ENCODE data around the gene KLHL22. TPM values are rescaled to one million over a fixed set of nuclear protein-coding genes. Genes with fewer than 3 reads are reported as not detected.

KLHL22 gene
- total and polyA plus RNA-seq, 2 of the 8 experiments (the other 6 are each of a cell fraction or from before 2014, with no cell fraction given): 9.4 to 16.2 TPM

GRCh38 chr22:20402960-20403778 is 92.4 kb downstream of the KLHL22 start:
- no peak overlapping the region for H2BK5ac ChIP-seq (ENCODE audit: low read depth, low read length)
- H3K4me1 ChIP-seq (replicated peaks in 1 of 4; ENCODE audit: control insufficient read depth in 3 of 4, insufficient read depth in 4 of 4, low read length in 3 of 4): no peaks in the 10 kb centered on the region
- H4K8ac ChIP-seq (ENCODE audit: extremely low read depth, insufficient read depth, low read length): no peak overlapping the region
- no peak overlapping the region for H3K9ac ChIP-seq (replicated peaks in 1 of 4; ENCODE audit: extremely low read depth in 1 of 4, low read depth in 3 of 4, low read length in 3 of 4)
- H2AFZ ChIP-seq (ENCODE audit: low read length): no peak overlapping the region
- H3K23ac ChIP-seq (ENCODE audit: insufficient read length): no peak overlapping the region
- no peak overlapping the region for H3K4me2 ChIP-seq (ENCODE audit: insufficient read depth in 1 of 2, low read depth in 2 of 2, low read length in 2 of 2)
- POLR2A ChIA-PET (ENCODE audit: partially characterized antibody): interaction anchor here (1.3 kb wide), 1 partner anchor 21 kb away, joined by 3 read pairs; no protein-coding TSS in a partner anchor
- no peak overlapping the region for H3K4me3 ChIP-seq (ENCODE audit: extremely low read depth in 1 of 4, insufficient read depth in 2 of 4, low read depth in 3 of 4, low read length in 4 of 4)
- no peak overlapping the region for H4K91ac ChIP-seq (replicated peaks; ENCODE audit: insufficient read length, low read length)
- H3K79me1 ChIP-seq (ENCODE audit: low read depth, low read length): peaks cover 8% of the 10 kb centered on the region
- 93% methylated on average over 7 of the region's 9 CpGs; no CpG with 5 or more reads in 1 of the 2 experiments for WGBS, 2 experiments (ENCODE audit: extremely low coverage in 1 of 2, insufficient coverage in 1 of 2, insufficient read length in 1 of 2, insufficient replicate concordance in 2 of 2, low coverage in 1 of 2, low lambda C conversion rate in 2 of 2, missing lambda C conversion rate in 1 of 2)
- peaks cover 0 to 18% of the 10 kb centered on the region in 2 experiments; a peak in 3 of 4 replicates for H3K79me2 ChIP-seq (ENCODE audit: control insufficient read depth in 1 of 2, insufficient read depth in 2 of 2, low read length in 2 of 2)
- H3K27me3 ChIP-seq (replicated peaks in 1 of 4; ENCODE audit: control insufficient read depth in 3 of 4, extremely low read depth in 1 of 4, insufficient read depth in 3 of 4, low read length in 3 of 4): no peaks in the 10 kb centered on the region
- DNase-seq (ENCODE audit: low read depth in 1 of 2, low spot score in 2 of 2) (no peak), FAIRE-seq (no peak)
- H3K56ac ChIP-seq (replicated peaks; ENCODE audit: insufficient read length, low read depth, low read length): no peak overlapping the region
- H3K14ac ChIP-seq (ENCODE audit: insufficient read length): no peak overlapping the region
- H3K18ac ChIP-seq (ENCODE audit: extremely low read depth, low read length): no peak overlapping the region
- H3K9me3 ChIP-seq (ENCODE audit: insufficient read depth in 2 of 2, low read depth in 1 of 2, low read length in 1 of 2): no peaks in the 10 kb centered on the region
- H3K4ac ChIP-seq (replicated peaks; ENCODE audit: insufficient read length, low read depth, low read length): no peak overlapping the region
- H3K23me2 ChIP-seq (ENCODE audit: low read depth, low read length): no peaks in the 10 kb centered on the region
- H3K27ac ChIP-seq (ENCODE audit: low read depth, low read length): no peak overlapping the region; the same call in 1 of the 2 replicates
- no peak overlapping the region for H2BK12ac ChIP-seq (ENCODE audit: low read depth, low read length)
- H2BK120ac ChIP-seq (replicated peaks; ENCODE audit: low read depth, low read length): no peak overlapping the region
- no peak overlapping the region for H2BK20ac ChIP-seq (ENCODE audit: low read length)
- CTCF ChIA-PET (ENCODE audit: partially characterized antibody): interaction anchor here (0.6 to 1.5 kb wide), 5 partner anchors 8 to 364 kb away, joined by 3 to 4 read pairs (median 3); no protein-coding TSS in a partner anchor
- H2AK5ac ChIP-seq (ENCODE audit: low read depth, low read length): no peak overlapping the region
- H2BK15ac ChIP-seq (ENCODE audit: low read length): no peak overlapping the region
- H4K20me1 ChIP-seq (replicated peaks in 1 of 2; ENCODE audit: control insufficient read depth in 1 of 2, insufficient read depth in 2 of 2, low read length in 2 of 2): peaks cover 0 to 25% of the 10 kb centered on the region in 2 experiments
- no peak overlapping the region for H4K5ac ChIP-seq (ENCODE audit: insufficient read length, low read depth, low read length)
- H3K36me3 ChIP-seq (ENCODE audit: control insufficient read depth in 2 of 4, insufficient read depth in 4 of 4, low read length in 3 of 4): peaks cover 0 to 20% (median 10%) of the 10 kb centered on the region in 4 experiments; a peak in 5 of 8 replicates
- no peak for TF ChIP-seq YY1 (IDR thresholded peaks at IDR 0.05; ENCODE audit: low read depth, low read length)
- no peak for TF ChIP-seq SUZ12 (IDR thresholded peaks at IDR 0.05; ENCODE audit: low read length)
- no peak for TF ChIP-seq RXRA (IDR thresholded peaks at IDR 0.05; ENCODE audit: insufficient read depth, low read depth, low read length)
- no peak for TF ChIP-seq BRCA1 (IDR thresholded peaks at IDR 0.05; ENCODE audit: low read depth, low read length)
- TF ChIP-seq TAF1 (IDR thresholded peaks at IDR 0.05; ENCODE audit: low read depth, low read length): no peak
- no peak for TF ChIP-seq POU5F1 (IDR thresholded peaks at IDR 0.05; ENCODE audit: low read depth, low read length)
- no peak for TF ChIP-seq TAF7 (optimal IDR thresholded peaks at IDR 0.05; ENCODE audit: borderline replicate concordance, low read depth, low read length)
- no peak for TF ChIP-seq MAX (IDR thresholded peaks at IDR 0.05)
- no peak for TF ChIP-seq NRF1 (IDR thresholded peaks at IDR 0.05; ENCODE audit: low read depth, low read length)
- TF ChIP-seq CBX8 (IDR thresholded peaks at IDR 0.05; ENCODE audit: borderline replicate concordance, low read depth, low read length): no peak
- no peak for TF ChIP-seq JUN (IDR thresholded peaks at IDR 0.05; ENCODE audit: low read depth, low read length)
- TF ChIP-seq NANOG (IDR thresholded peaks at IDR 0.05; ENCODE audit: insufficient read depth, low read depth, low read length, poor library complexity, severe bottlenecking): no peak
- TF ChIP-seq TBP (IDR thresholded peaks at IDR 0.05; ENCODE audit: low read depth, low read length): no peak

All from H1 (cell line).